Spleen (tissue), 11 donors: ENCODE measurements around the gene CHSY3. TPM values are rescaled to one million over a fixed set of nuclear protein-coding genes. Genes with fewer than 3 reads are reported as not detected.
A peak's percentile ranks its signal among the peaks of the same experiment; 100 is the strongest.

Experiments used
- DNase-seq: peaks from one replicate; pipeline ENCODE4 v3.0.0-alpha.2; 2020
- H3K27ac ChIP-seq, 8 donors: fragments of 200-600 bp; sonication (generic) in 7 of 8; 1 replicate in 4 of 8; 2 replicates in 4 of 8; pipeline versions ENCODE4 v1.5.0 to v1.8.0; 2016 to 2021; ENCODE audit warnings: inconsistent platforms in 4 of 8, mild to moderate bottlenecking in 4 of 8, moderate library complexity in 1 of 8
- H3K27me3 ChIP-seq, 7 donors: fragments of 200-600 bp; sonication (generic) in 6 of 7; replicated peaks in 1 of 7; 1 replicate in 4 of 7; 2 replicates in 3 of 7; pipeline versions ENCODE4 v1.5.0 to v1.8.0; 2016 to 2021; ENCODE audit warnings: inconsistent platforms in 3 of 7, mild to moderate bottlenecking in 1 of 7
- H3K36me3 ChIP-seq, 6 donors: fragments of 200-600 bp; sonication (generic) in 5 of 6; 1 replicate in 4 of 6; 2 replicates in 2 of 6; pipeline versions ENCODE4 v1.5.0 to v1.8.0; 2016 to 2021; ENCODE audit warnings: inconsistent platforms in 2 of 6
- H3K4me1 ChIP-seq, 6 donors: fragments of 200-600 bp; sonication (generic) in 5 of 6; 1 replicate in 3 of 6; 2 replicates in 3 of 6; pipeline versions ENCODE4 v1.5.0 to v1.8.0; 2016 to 2021; ENCODE audit warnings: inconsistent platforms in 3 of 6
- H3K4me3 ChIP-seq, 8 donors: fragments of 200-600 bp; sonication (generic) in 7 of 8; 1 replicate in 4 of 8; 2 replicates in 4 of 8; pipeline versions ENCODE4 v1.5.0 to v1.8.0; 2016 to 2021; ENCODE audit warnings: inconsistent platforms in 4 of 8, mild to moderate bottlenecking in 4 of 8, moderate library complexity in 2 of 8
- H3K9me3 ChIP-seq, 8 donors: fragments of 200-600 bp; sonication (generic) in 7 of 8; 1 replicate in 4 of 8; 2 replicates in 4 of 8; pipeline versions ENCODE4 v1.5.0 to v1.8.0; 2016 to 2021; ENCODE audit warnings: inconsistent platforms in 4 of 8
- CTCF ChIP-seq, 11 experiments: fragments of 200-600 bp in 7 of 11; fragments of 450-650 bp in 4 of 11; sonication (generic) in 4 of 11; IDR thresholded peaks in 8 of 11; conservative IDR thresholded peaks in 3 of 11; 1 replicate in 7 of 11; 2 replicates in 4 of 11; pipeline versions ENCODE4 v1.4.0 to v1.8.0; 2016 to 2021; ENCODE audit warnings: antibody characterized with exemption in 11 of 11, inconsistent platforms in 4 of 11, mild to moderate bottlenecking in 1 of 11
- POLR2A ChIP-seq, 3 donors: fragments of 450-650 bp; IDR thresholded peaks; one replicate each; pipeline ENCODE4 v1.5.1; 2017; ENCODE audit warnings: antibody characterized with exemption in 3 of 3, mild to moderate bottlenecking in 1 of 3
- POLR2AphosphoS5 ChIP-seq, 3 donors: sonication (generic); formaldehyde crosslinking; IDR thresholded peaks; one replicate each; pipeline ENCODE4 v1.5.1; 2017; ENCODE audit warnings: antibody characterized with exemption in 3 of 3
- WGBS, 5 donors: extraction: QIAGEN DNeasy Blood & Tissue Kit in 3 of 5; methylation state at CpG; one replicate each; pipeline versions ENCODE4 v1.1.5 to v1.1.7; 2013 to 2018; 5-methylcytosine and 5-hydroxymethylcytosine counted together
- intact Hi-C: fragments of 100-400 bp; cut with DNase I; formaldehyde crosslinking; loops from one replicate; pipeline ENCODE4 v1.15.0; 2023; ENCODE audit warnings: low total_unique reads
- polyA plus RNA-seq, 3 donors: library from polyadenylated mRNA; stranded (reverse); fragments of 200-250 nt; gene quantifications; one replicate each; pipeline ENCODE4 v1.2.1, GENCODE V29; 2013
- total RNA-seq, 7 donors: library from RNA; depleted of rRNA in 3 of 7; stranded (reverse); fragments of >200 nt in 3 of 7; fragmentation: NEBNext Ultra II Directional in 4 of 7; extraction: Animal tissue kit (Norgen Biotek cat#: 25700) in 4 of 7; gene quantifications; one replicate each; pipeline versions ENCODE4 v1.1.0 to v1.2.1, GENCODE V29; 2016 to 2021
- donor health status: healthy with polysubstance abuse.
- donor health status: DM: no; HTN: no; CAD: no; lungs with moderate emphysema.
- donor health status: DM: no; HTN: no; CAD: no.
- donor health status: Bipolar disorder and iron deficiency.
- donor health status: healthy.
- donor health status: DM: no; HTN: no; CAD: no.
- donor health status: DM: yes; HTN: yes; CAD: no.

CHSY3 gene
- total and polyA plus RNA-seq, 10 donors: 0.07 to 3.0 (median 1.5) TPM

GRCh38 chr5:129884322-129884721 lies 19.9 kb upstream of the CHSY3 start:
- no peak overlapping the region for H3K27ac ChIP-seq
- no peaks in the 10 kb centered on the region for H3K4me1 ChIP-seq
- no peaks in the 10 kb centered on the region for H3K9me3 ChIP-seq
- no peaks in the 10 kb centered on the region for H3K36me3 ChIP-seq
- no peak for DNase-seq
- no peak overlapping the region for H3K4me3 ChIP-seq
- no peaks in the 10 kb centered on the region for H3K27me3 ChIP-seq
- no peak for TF ChIP-seq CTCF (IDR thresholded peaks at IDR 0.05 in 8 of 11, conservative IDR thresholded peaks at IDR 0.05 in 3 of 11)
- no peak for TF ChIP-seq POLR2A (IDR thresholded peaks at IDR 0.05)
- no peak for TF ChIP-seq POLR2AphosphoS5 (IDR thresholded peaks at IDR 0.05)
- WGBS, 5 donors: 80 to 90% (median 85%) methylated on average over 1 of the region's 1 CpG
- intact Hi-C loops: no loop called here

GRCh38 chr5:129899454-129899853 lies 4.8 kb upstream of the CHSY3 start:
- Histone ChIP-seq H3K36me3 (no peaks in the 10 kb centered on the region), H3K27ac (no peak overlapping the region), H3K4me3 (no peak overlapping the region), H3K4me1 (peaks cover 0 to 11% (median 4%) of the 10 kb centered on the region in 6 donors), H3K9me3 (peaks cover 0 to 10% (median 0%) of the 10 kb centered on the region in 8 donors), H3K27me3 (peaks cover 0 to 39% (median 2%) of the 10 kb centered on the region in 7 donors)
- TF ChIP-seq CTCF (IDR thresholded peaks at IDR 0.05 in 8 of 11, conservative IDR thresholded peaks at IDR 0.05 in 3 of 11) (peak in 3 of 11 experiments; percentile 23 to 48 (median 30)), POLR2AphosphoS5 (IDR thresholded peaks at IDR 0.05) (no peak)
- DNase-seq: no peak
- intact Hi-C loops: no loop called here

- Histone ChIP-seq H3K27me3 (peaks cover 0 to 71% (median 23%) of the 10 kb centered on the region in 7 donors), H3K36me3 (no peaks in the 10 kb centered on the region), H3K27ac (peak overlapping the region in 3 of 8 donors; percentile 70 to 81 (median 81)), H3K4me1 (peaks cover 6 to 33% (median 26%) of the 10 kb centered on the region in 6 donors), H3K9me3 (no peaks in the 10 kb centered on the region), H3K4me3 (no peak overlapping the region)
- intact Hi-C loops: no loop called here
- no peak for DNase-seq
- TF ChIP-seq POLR2AphosphoS5 (IDR thresholded peaks at IDR 0.05) (no peak), POLR2A (IDR thresholded peaks at IDR 0.05) (no peak), CTCF (IDR thresholded peaks at IDR 0.05 in 8 of 11, conservative IDR thresholded peaks at IDR 0.05 in 3 of 11) (no peak)
- 83 to 94% (median 90%) methylated on average over 6 of the region's 6 CpGs for WGBS, 5 donors
These were observed 1.4 kb upstream of the CHSY3 start for GRCh38 chr5:129902816-129903215.

GRCh38 chr5:129903466-129904101 lies 681 bp upstream of the CHSY3 start:
- Histone ChIP-seq H3K36me3 (no peaks in the 10 kb centered on the region), H3K4me1 (peaks cover 6 to 33% (median 26%) of the 10 kb centered on the region in 6 donors), H3K27ac (peak overlapping the region; percentile 53 to 81 (median 71)), H3K4me3 (peak overlapping the region; percentile 47 to 80 (median 60)), H3K27me3 (peaks cover 0 to 78% (median 23%) of the 10 kb centered on the region in 7 donors), H3K9me3 (no peaks in the 10 kb centered on the region)
- no peak for DNase-seq
- intact Hi-C loops: no loop called here
- WGBS, 5 donors: 6 to 14% (median 7%) methylated on average over 29 of the region's 29 CpGs
- TF ChIP-seq POLR2A (IDR thresholded peaks at IDR 0.05): no peak
- TF ChIP-seq CTCF (IDR thresholded peaks at IDR 0.05 in 8 of 11, conservative IDR thresholded peaks at IDR 0.05 in 3 of 11): no peak
- no peak for TF ChIP-seq POLR2AphosphoS5 (IDR thresholded peaks at IDR 0.05)
